HG03432 (cell line): ENCODE measurements around the gene TIMM17A.

ENCODE experiments used
- ATAC-seq: cut with Tn5 transposase; IDR thresholded peaks from one replicate; pipeline ENCODE4 v1.9.1; 2021; ENCODE audit warnings: mild to moderate bottlenecking, moderate library complexity; ENCODE audit not compliant: unreplicated experiment

TIMM17A gene

GRCh38 chr1:201955009-201955728 lies at the start of gene TIMM17A:
Gene TIMM17A, plus strand, starts transcription at chr1:201955503. Its CDS starts 24 bp downstream, at chr1:201955527.
- peak; percentile 99 for ATAC-seq

- no peak for ATAC-seq
Observed at GRCh38 chr1:201906336-201906735, 49.0 kb upstream of the TIMM17A start.

GRCh38 chr1:201907621-201908020 lies 47.7 kb upstream of the TIMM17A start:
- no peak for ATAC-seq

GRCh38 chr1:201911826-201912571 lies 43.3 kb upstream of the TIMM17A start:
- no peak for ATAC-seq

GRCh38 chr1:201912832-201913231 lies 42.5 kb upstream of the TIMM17A start:
- ATAC-seq: no peak

GRCh38 chr1:201914456-201915235 lies 40.7 kb upstream of the TIMM17A start:
- no peak for ATAC-seq

- ATAC-seq: no peak
Observed at GRCh38 chr1:201916649-201917249, 38.6 kb upstream of the TIMM17A start.

- no peak for ATAC-seq
Observed at GRCh38 chr1:201917362-201918033, 37.8 kb upstream of the TIMM17A start.

GRCh38 chr1:201918343-201918742 lies 37.0 kb upstream of the TIMM17A start:
- ATAC-seq: no peak

GRCh38 chr1:201921952-201922558 lies 33.2 kb upstream of the TIMM17A start:
- no peak for ATAC-seq

GRCh38 chr1:201925301-201925567 lies 30.1 kb upstream of the TIMM17A start:
- no peak for ATAC-seq

GRCh38 chr1:201925981-201926645 lies 29.2 kb upstream of the TIMM17A start:
- no peak for ATAC-seq

- ATAC-seq: no peak
Observed at GRCh38 chr1:201928266-201928665, 27.0 kb upstream of the TIMM17A start.

- no peak for ATAC-seq
Observed at GRCh38 chr1:201930137-201930536, 25.2 kb upstream of the TIMM17A start.

- ATAC-seq: no peak
Observed at GRCh38 chr1:201930803-201931202, 24.5 kb upstream of the TIMM17A start.

- no peak for ATAC-seq
Observed at GRCh38 chr1:201933840-201934430, 21.4 kb upstream of the TIMM17A start.

- ATAC-seq: no peak
Observed at GRCh38 chr1:201937624-201938213, 17.6 kb upstream of the TIMM17A start.

- no peak for ATAC-seq
Observed at GRCh38 chr1:201938440-201939035, 16.8 kb upstream of the TIMM17A start.

GRCh38 chr1:201939148-201939547 lies 16.2 kb upstream of the TIMM17A start:
- ATAC-seq: no peak
